OCI-LY3 (cell line): ENCODE measurements around the gene FBXO28.

ENCODE experiments used
- H2AFZ ChIP-seq: fragments of 200-600, 300-600 bp; shearing (Covaris generic); 2 replicates; pipeline ENCODE4 v1.6.0; 2014; ENCODE audit warnings: antibody characterized with exemption, low read depth, low read length
- H3K27ac ChIP-seq: fragments of 200-600, 300-600 bp; sonication (generic); 2 replicates; pipeline ENCODE4 v1.5.1; 2014; ENCODE audit warnings: mild to moderate bottlenecking, low read length, moderate library complexity, mixed read lengths
- H3K27me3 ChIP-seq: fragments of 200-600, 300-600 bp; sonication (generic); 2 replicates; pipeline ENCODE4 v1.6.1; 2014; ENCODE audit warnings: low read depth, low read length, mixed read lengths
- H3K36me3 ChIP-seq: fragments of 200-600, 300-600 bp; sonication (generic); replicated peaks from 2 replicates; pipeline ENCODE3; 2014; ENCODE audit warnings: low read depth, low read length, mixed read lengths
- H3K4me1 ChIP-seq: fragments of 300-600, 200-600 bp; sonication (generic); 2 replicates; pipeline ENCODE4 v1.6.1; 2014; ENCODE audit warnings: low read length, mixed read lengths
- H3K4me2 ChIP-seq: fragments of 200-600, 300-600 bp; sonication (generic); 2 replicates; pipeline ENCODE4 v1.6.1; 2014; ENCODE audit warnings: low read length, mixed read lengths
- H3K4me3 ChIP-seq: fragments of 300-600, 200-600 bp; sonication (generic); 2 replicates; pipeline ENCODE4 v1.5.1; 2014; ENCODE audit warnings: antibody characterized with exemption, mild to moderate bottlenecking, low read length, moderate library complexity
- H3K79me2 ChIP-seq: fragments of 300-600, 200-600 bp; shearing (Covaris generic); 2 replicates; pipeline ENCODE4 v1.6.1; 2014; ENCODE audit warnings: mild to moderate bottlenecking, low read length, mixed read lengths
- H3K9ac ChIP-seq: fragments of 300-600, 200-600 bp; shearing (Covaris generic); 2 replicates; pipeline ENCODE4 v1.6.0; 2014; ENCODE audit warnings: mild to moderate bottlenecking, low read length, moderate library complexity
- H3K9me3 ChIP-seq: fragments of 200-600, 300-600 bp; shearing (Covaris generic); 2 replicates; pipeline ENCODE4 v1.6.1; 2014; ENCODE audit warnings: low read length, mixed read lengths; ENCODE audit not compliant: insufficient read depth
- H4K20me1 ChIP-seq: fragments of 200-600, 300-600 bp; sonication (generic); 2 replicates; pipeline ENCODE4 v1.6.1; 2016; ENCODE audit warnings: low read length, mixed read lengths; ENCODE audit not compliant: insufficient read depth
- CTCF ChIP-seq: fragments of 200-600, 300-600 bp; sonication (generic); IDR thresholded peaks from 2 replicates; pipeline ENCODE4 v1.5.1; 2014; ENCODE audit warnings: antibody characterized with exemption, low read length, low read depth
- EZH2phosphoT487 ChIP-seq: fragments of 200-600 bp; shearing (Covaris generic); IDR thresholded peaks from 2 replicates; pipeline ENCODE4 v1.6.1; 2018; ENCODE audit warnings: antibody characterized with exemption, mixed run types, low read depth

FBXO28 gene

GRCh38 chr1:224113918-224114786, at the start of gene FBXO28:
TSS of gene FBXO28 (plus strand) at chr1:224114111. CDS start at chr1:224114130, 19 bp downstream.
- H2AFZ ChIP-seq: peak within 1 kb of the TSS; percentile 98
- H3K36me3 ChIP-seq: no peaks in the 10 kb centered on the region
- H3K4me3 ChIP-seq: peak within 1 kb of the TSS; percentile 81
- H3K9me3 ChIP-seq: no peaks in the 10 kb centered on the region
- TF ChIP-seq CTCF: no peak
- TF ChIP-seq EZH2phosphoT487: no peak
- H3K9ac ChIP-seq: peak within 1 kb of the TSS; percentile 94
- peaks cover 19% of the 10 kb centered on the region for H3K4me1 ChIP-seq
- no peaks in the 10 kb centered on the region for H3K27me3 ChIP-seq
- peaks cover 6% of the 10 kb centered on the region for H4K20me1 ChIP-seq
- peaks cover 56% of the 10 kb centered on the region for H3K79me2 ChIP-seq
- H3K4me2 ChIP-seq: peak within 1 kb of the TSS; percentile 88
- peak within 1 kb of the TSS; percentile 63 for H3K27ac ChIP-seq

GRCh38 chr1:224064150-224064549, 49.8 kb upstream of the FBXO28 start:
- Histone ChIP-seq H3K4me2 (no peak overlapping the region), H3K27ac (no peak overlapping the region), H3K9ac (no peak overlapping the region), H3K4me3 (no peak overlapping the region), H4K20me1 (no peaks in the 10 kb centered on the region), H3K36me3 (no peaks in the 10 kb centered on the region), H3K79me2 (no peaks in the 10 kb centered on the region), H2AFZ (no peak overlapping the region), H3K9me3 (no peaks in the 10 kb centered on the region), H3K27me3 (peaks cover 7% of the 10 kb centered on the region; the same call in 1 of the 2 replicates), H3K4me1 (peaks cover 7% of the 10 kb centered on the region)
- TF ChIP-seq CTCF: no peak
- TF ChIP-seq EZH2phosphoT487: no peak

GRCh38 chr1:224065455-224065854, 48.5 kb upstream of the FBXO28 start:
- no peak overlapping the region for H2AFZ ChIP-seq
- H3K4me1 ChIP-seq: peaks cover 7% of the 10 kb centered on the region
- H3K9ac ChIP-seq: no peak overlapping the region
- no peak for TF ChIP-seq EZH2phosphoT487
- no peak for TF ChIP-seq CTCF
- H3K27ac ChIP-seq: no peak overlapping the region
- H3K27me3 ChIP-seq: peaks cover 15% of the 10 kb centered on the region
- H3K9me3 ChIP-seq: no peaks in the 10 kb centered on the region
- no peak overlapping the region for H3K4me3 ChIP-seq
- no peaks in the 10 kb centered on the region for H3K79me2 ChIP-seq
- H3K4me2 ChIP-seq: no peak overlapping the region
- H3K36me3 ChIP-seq: no peaks in the 10 kb centered on the region
- no peaks in the 10 kb centered on the region for H4K20me1 ChIP-seq

- H4K20me1 ChIP-seq: no peaks in the 10 kb centered on the region
- no peaks in the 10 kb centered on the region for H3K36me3 ChIP-seq
- no peaks in the 10 kb centered on the region for H3K9me3 ChIP-seq
- no peak overlapping the region for H2AFZ ChIP-seq
- H3K27me3 ChIP-seq: peaks cover 20% of the 10 kb centered on the region
- H3K4me2 ChIP-seq: no peak overlapping the region
- H3K27ac ChIP-seq: no peak overlapping the region
- H3K9ac ChIP-seq: no peak overlapping the region
- H3K4me3 ChIP-seq: no peak overlapping the region
- TF ChIP-seq EZH2phosphoT487 (no peak), CTCF (no peak)
- peaks cover 7% of the 10 kb centered on the region for H3K4me1 ChIP-seq
- H3K79me2 ChIP-seq: no peaks in the 10 kb centered on the region
Measured at GRCh38 chr1:224067207-224067606, 46.7 kb upstream of the FBXO28 start.
